Panc1 (cell line): ENCODE results near the gene COQ8B. TPM values are rescaled to one million over a fixed set of nuclear protein-coding genes. Genes with fewer than 3 reads are reported as not detected.

Experiments
- ATAC-seq: fragments of 200-7000 bp; cut with Tn5 transposase; 2 replicates; pipeline ENCODE4 v1.9.1; 2020; ENCODE audit warnings: mild to moderate bottlenecking, moderate library complexity
- BruUV-seq: library from RNA; stranded (reverse); fragments of 400-500 nt; replicated peaks from 2 replicates; lab custom pipeline; 2021; lab: Mats Ljungman, UMichigan
- CTCF ChIA-PET: fragments of 300-600 bp; sonication (Branson Sonifier 250); formaldehyde crosslinking; loops from one replicate; lab custom pipeline; 2022; ENCODE audit warnings: antibody characterized with exemption; lab: Charles Lee
- POLR2A ChIA-PET: fragments of 300-600 bp; sonication (Branson Sonifier 250); formaldehyde crosslinking; loops from one replicate; lab custom pipeline; 2022; ENCODE audit warnings: antibody characterized with exemption; lab: Charles Lee
- DNase-seq: peaks from one replicate; pipeline ENCODE4 v3.0.0-alpha.2; 2010; ENCODE audit warnings: low read depth, low spot score
- H3K27ac ChIP-seq: 2 replicates; pipeline ENCODE4 v1.5.1; 2011; ENCODE audit warnings: mild to moderate bottlenecking, low read length, inconsistent platforms
- H3K27me3 ChIP-seq: fragments of 200-500 bp; sonication (Bioruptor generic); 2 replicates; pipeline ENCODE4 v1.6.0; 2014; ENCODE audit warnings: low read length, inconsistent platforms; ENCODE audit not compliant: control insufficient read depth, insufficient read depth
- H3K36me3 ChIP-seq: fragments of 200-500 bp; sonication (Bioruptor generic); 2 replicates; pipeline ENCODE4 v1.5.1; 2014; ENCODE audit warnings: inconsistent platforms, mild to moderate bottlenecking, low read length, moderate library complexity; ENCODE audit not compliant: control insufficient read depth, insufficient read depth
- H3K4me1 ChIP-seq: 2 replicates; pipeline ENCODE4 v1.5.1; 2011; ENCODE audit warnings: inconsistent platforms, mild to moderate bottlenecking, low read length, moderate library complexity; ENCODE audit not compliant: control insufficient read depth, insufficient read depth
- H3K4me3 ChIP-seq, 2 experiments: 2 replicates each; pipeline ENCODE4 v1.5.1; 2011 to 2012; ENCODE audit warnings: low read depth in 2 of 2, low read length in 2 of 2, mild to moderate bottlenecking in 2 of 2, inconsistent platforms in 1 of 2, moderate library complexity in 1 of 2
- H3K9me3 ChIP-seq: fragments of 200-500 bp; sonication (Bioruptor generic); 2 replicates; pipeline ENCODE4 v1.5.1; 2014; ENCODE audit warnings: low read depth, mild to moderate bottlenecking, inconsistent platforms, low read length, moderate library complexity; ENCODE audit not compliant: control insufficient read depth, insufficient read depth
- POLR2AphosphoS5 ChIP-seq: IDR thresholded peaks from 2 replicates; pipeline ENCODE4 v1.6.1; 2012; ENCODE audit warnings: mild to moderate bottlenecking, low read depth, low read length, moderate library complexity
- SIN3A ChIP-seq: IDR thresholded peaks from 2 replicates; pipeline ENCODE4 v1.6.1; 2012; ENCODE audit warnings: low read depth, mild to moderate bottlenecking, low read length, moderate library complexity, borderline replicate concordance; ENCODE audit not compliant: insufficient read depth
- TCF7L2 ChIP-seq: IDR thresholded peaks from 2 replicates; pipeline ENCODE4 v1.6.1; 2011; ENCODE audit warnings: mild to moderate bottlenecking, low read depth, low read length, inconsistent platforms
- in situ Hi-C: cut with HindIII; loops from 2 replicates; pipeline ENCODE4 v1.10.0; 2016; ENCODE audit warnings: low sequenced_read_pairs, low pct_unique_long_range_greater_than_20kb
- intact Hi-C: fragments of 100-400 bp; cut with micrococcal nuclease; formaldehyde crosslinking; loops from one replicate; pipeline ENCODE4 v1.10.0; 2022; ENCODE audit not compliant: unreplicated experiment
- total RNA-seq: library from RNA; stranded (reverse); gene quantifications from one replicate; pipeline ENCODE4 v1.2.1, GENCODE V29; 2021; ENCODE audit not compliant: unreplicated experiment
- TF ChIP-seq, protein P1 (sequence below), 2 experiments: IDR thresholded peaks; 2 replicates each; pipeline ENCODE4 v1.6.1; 2011 to 2012; ENCODE audit warnings: low read depth in 2 of 2, control low read depth in 1 of 2, low read length in 1 of 2, mild to moderate bottlenecking in 1 of 2, moderate library complexity in 1 of 2; ENCODE audit not compliant: insufficient read depth in 1 of 2
- TF ChIP-seq, protein P2 (sequence below): fragments of 450-650 bp; IDR thresholded peaks from 2 replicates; pipeline ENCODE4 v1.5.1; 2017; ENCODE audit warnings: mild to moderate bottlenecking

The COQ8B gene
- total RNA-seq, 1 experiment from 2014 or later: 15.6 TPM

DNA sequence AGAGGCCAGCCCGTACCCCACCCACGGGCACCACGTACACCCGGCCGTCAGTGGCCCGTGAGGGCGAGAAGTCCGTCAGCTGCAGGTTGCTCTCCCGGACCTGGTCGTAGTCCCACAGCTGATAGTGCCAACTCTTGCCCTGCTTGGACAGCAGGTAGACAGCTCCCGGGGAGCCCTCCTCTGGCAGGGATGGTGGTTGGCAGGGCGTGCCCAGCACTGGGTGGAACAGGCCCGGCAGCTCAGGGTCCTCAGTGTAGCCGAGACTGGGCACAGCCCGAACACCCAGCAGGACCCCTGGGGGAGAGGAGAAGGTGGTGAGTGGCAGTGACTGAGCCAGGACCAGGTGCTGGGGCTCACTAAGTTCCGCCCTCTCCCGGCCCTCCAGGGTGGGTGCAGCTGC is 25.8 kb upstream of the COQ8B start:
- H3K27me3 ChIP-seq: no peaks in the 10 kb centered on the region
- no peak for TF ChIP-seq POLR2AphosphoS5
- TF ChIP-seq, protein P1, sequence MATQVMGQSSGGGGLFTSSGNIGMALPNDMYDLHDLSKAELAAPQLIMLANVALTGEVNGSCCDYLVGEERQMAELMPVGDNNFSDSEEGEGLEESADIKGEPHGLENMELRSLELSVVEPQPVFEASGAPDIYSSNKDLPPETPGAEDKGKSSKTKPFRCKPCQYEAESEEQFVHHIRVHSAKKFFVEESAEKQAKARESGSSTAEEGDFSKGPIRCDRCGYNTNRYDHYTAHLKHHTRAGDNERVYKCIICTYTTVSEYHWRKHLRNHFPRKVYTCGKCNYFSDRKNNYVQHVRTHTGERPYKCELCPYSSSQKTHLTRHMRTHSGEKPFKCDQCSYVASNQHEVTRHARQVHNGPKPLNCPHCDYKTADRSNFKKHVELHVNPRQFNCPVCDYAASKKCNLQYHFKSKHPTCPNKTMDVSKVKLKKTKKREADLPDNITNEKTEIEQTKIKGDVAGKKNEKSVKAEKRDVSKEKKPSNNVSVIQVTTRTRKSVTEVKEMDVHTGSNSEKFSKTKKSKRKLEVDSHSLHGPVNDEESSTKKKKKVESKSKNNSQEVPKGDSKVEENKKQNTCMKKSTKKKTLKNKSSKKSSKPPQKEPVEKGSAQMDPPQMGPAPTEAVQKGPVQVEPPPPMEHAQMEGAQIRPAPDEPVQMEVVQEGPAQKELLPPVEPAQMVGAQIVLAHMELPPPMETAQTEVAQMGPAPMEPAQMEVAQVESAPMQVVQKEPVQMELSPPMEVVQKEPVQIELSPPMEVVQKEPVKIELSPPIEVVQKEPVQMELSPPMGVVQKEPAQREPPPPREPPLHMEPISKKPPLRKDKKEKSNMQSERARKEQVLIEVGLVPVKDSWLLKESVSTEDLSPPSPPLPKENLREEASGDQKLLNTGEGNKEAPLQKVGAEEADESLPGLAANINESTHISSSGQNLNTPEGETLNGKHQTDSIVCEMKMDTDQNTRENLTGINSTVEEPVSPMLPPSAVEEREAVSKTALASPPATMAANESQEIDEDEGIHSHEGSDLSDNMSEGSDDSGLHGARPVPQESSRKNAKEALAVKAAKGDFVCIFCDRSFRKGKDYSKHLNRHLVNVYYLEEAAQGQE (IDR thresholded peaks at IDR 0.05; ENCODE audit: insufficient read depth in 1 of 2, low read depth in 2 of 2, low read length in 1 of 2): no peak
- TF ChIP-seq TCF7L2: no peak
- no peak for TF ChIP-seq SIN3A
- TF ChIP-seq, protein P2, sequence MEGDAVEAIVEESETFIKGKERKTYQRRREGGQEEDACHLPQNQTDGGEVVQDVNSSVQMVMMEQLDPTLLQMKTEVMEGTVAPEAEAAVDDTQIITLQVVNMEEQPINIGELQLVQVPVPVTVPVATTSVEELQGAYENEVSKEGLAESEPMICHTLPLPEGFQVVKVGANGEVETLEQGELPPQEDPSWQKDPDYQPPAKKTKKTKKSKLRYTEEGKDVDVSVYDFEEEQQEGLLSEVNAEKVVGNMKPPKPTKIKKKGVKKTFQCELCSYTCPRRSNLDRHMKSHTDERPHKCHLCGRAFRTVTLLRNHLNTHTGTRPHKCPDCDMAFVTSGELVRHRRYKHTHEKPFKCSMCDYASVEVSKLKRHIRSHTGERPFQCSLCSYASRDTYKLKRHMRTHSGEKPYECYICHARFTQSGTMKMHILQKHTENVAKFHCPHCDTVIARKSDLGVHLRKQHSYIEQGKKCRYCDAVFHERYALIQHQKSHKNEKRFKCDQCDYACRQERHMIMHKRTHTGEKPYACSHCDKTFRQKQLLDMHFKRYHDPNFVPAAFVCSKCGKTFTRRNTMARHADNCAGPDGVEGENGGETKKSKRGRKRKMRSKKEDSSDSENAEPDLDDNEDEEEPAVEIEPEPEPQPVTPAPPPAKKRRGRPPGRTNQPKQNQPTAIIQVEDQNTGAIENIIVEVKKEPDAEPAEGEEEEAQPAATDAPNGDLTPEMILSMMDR: no peak
- in situ Hi-C loops: no loop called here
- no peaks in the 10 kb centered on the region for H3K4me1 ChIP-seq
- BruUV-seq: no TSS peak
- CTCF ChIA-PET: no interaction called here
- H3K4me3 ChIP-seq: no peak overlapping the region
- H3K9me3 ChIP-seq: no peaks in the 10 kb centered on the region
- POLR2A ChIA-PET: no interaction called here
- no peak for DNase-seq
- ATAC-seq: no peak
- no peaks in the 10 kb centered on the region for H3K36me3 ChIP-seq
- no peak overlapping the region for H3K27ac ChIP-seq
- intact Hi-C loops: no loop called here

DNA sequence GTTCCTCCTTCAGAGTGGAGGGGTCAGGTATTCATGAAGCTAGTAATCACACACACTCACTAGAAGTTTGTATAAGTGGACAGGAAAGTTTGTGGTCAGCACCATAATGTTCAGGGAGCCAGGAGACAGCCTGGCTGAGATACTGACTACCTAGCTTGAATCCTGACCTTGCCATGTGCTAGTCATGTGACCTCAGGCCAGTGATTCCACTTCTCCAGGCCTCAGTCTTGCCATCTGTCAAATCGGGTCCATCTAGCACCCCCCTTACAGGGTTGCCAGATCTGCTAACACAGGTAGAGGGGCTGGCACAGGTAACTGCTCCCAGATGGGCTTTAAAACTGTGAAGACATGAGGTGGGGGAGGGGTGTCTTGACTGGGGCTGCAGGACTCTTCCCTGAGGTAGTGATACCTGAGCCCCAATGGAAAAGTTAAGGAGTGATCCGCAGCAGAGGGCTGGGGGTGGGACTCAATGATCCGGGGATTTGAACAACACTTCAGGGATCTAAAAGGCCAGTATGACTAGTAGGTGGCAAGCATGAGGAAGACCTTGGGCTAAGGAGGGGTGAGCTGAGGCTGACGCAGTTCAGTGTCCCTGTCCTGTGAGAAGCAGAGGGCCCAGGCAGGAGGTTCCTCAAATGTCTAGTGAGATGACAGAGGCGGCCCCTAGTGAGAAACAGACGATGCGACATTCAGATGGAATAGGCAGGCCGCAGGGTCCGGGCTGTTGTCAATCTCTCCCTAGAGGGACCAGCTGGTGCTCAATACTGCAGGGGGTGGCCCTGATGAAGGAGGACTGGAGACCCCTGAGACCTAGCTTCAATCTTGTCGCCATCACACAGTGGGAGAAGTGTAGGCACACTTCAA is 25.1 kb upstream of the COQ8B start:
- DNase-seq (no peak), ATAC-seq (no peak)
- H3K27ac ChIP-seq: no peak overlapping the region
- H3K9me3 ChIP-seq: no peaks in the 10 kb centered on the region
- intact Hi-C loops (no loop called here), in situ Hi-C loops (no loop called here)
- H3K36me3 ChIP-seq: no peaks in the 10 kb centered on the region
- no TSS peak for BruUV-seq
- H3K27me3 ChIP-seq: no peaks in the 10 kb centered on the region
- ChIA-PET POLR2A (no interaction called here), CTCF (no interaction called here)
- TF ChIP-seq, protein P2: no peak
- TF ChIP-seq POLR2AphosphoS5 (no peak), SIN3A (no peak), TCF7L2 (no peak)
- TF ChIP-seq, protein P1 (IDR thresholded peaks at IDR 0.05; ENCODE audit: insufficient read depth in 1 of 2, low read depth in 2 of 2, low read length in 1 of 2): no peak
- no peaks in the 10 kb centered on the region for H3K4me1 ChIP-seq
- H3K4me3 ChIP-seq: no peak overlapping the region
